Neural progenitor cell (in vitro differentiated cells): ENCODE data around the gene AQP10. TPM values are rescaled to one million over a fixed set of nuclear protein-coding genes. Genes with fewer than 3 reads are reported as not detected.
A peak's percentile ranks its signal among the peaks of the same experiment; 100 is the strongest.

Experiments
- DNase-seq: peaks from one replicate; pipeline ENCODE4 v3.0.0-alpha.2; 2016; ENCODE audit warnings: low spot score
- H2AFZ ChIP-seq: fragments of 200-600 bp; sonication (generic); replicated peaks from 2 replicates; pipeline ENCODE4 v1.6.1; 2016; ENCODE audit warnings: antibody characterized with exemption
- H3F3A ChIP-seq: fragments of 200-600 bp; sonication (generic); 2 replicates; pipeline ENCODE4 v1.6.1; 2016; ENCODE audit warnings: antibody characterized with exemption, low read depth
- H3K27ac ChIP-seq: fragments of 200-600 bp; sonication (generic); 2 replicates; pipeline ENCODE4 v1.5.1; 2016; ENCODE audit warnings: mild to moderate bottlenecking
- H3K27me3 ChIP-seq: fragments of 200-600 bp; sonication (generic); 2 replicates; pipeline ENCODE4 v1.6.1; 2016; ENCODE audit warnings: mild to moderate bottlenecking, moderate library complexity
- H3K36me3 ChIP-seq: fragments of 200-600 bp; sonication (generic); 2 replicates; pipeline ENCODE4 v1.5.1; 2016
- H3K4me1 ChIP-seq: fragments of 200-600 bp; sonication (generic); 2 replicates; pipeline ENCODE4 v1.6.1; 2016; ENCODE audit warnings: mixed run types
- H3K4me2 ChIP-seq: fragments of 200-600 bp; sonication (generic); 2 replicates; pipeline ENCODE4 v1.6.1; 2016
- H3K4me3 ChIP-seq: fragments of 200-600 bp; sonication (generic); 2 replicates; pipeline ENCODE4 v1.5.1; 2016
- H3K79me2 ChIP-seq: fragments of 200-600 bp; sonication (generic); 2 replicates; pipeline ENCODE4 v1.6.1; 2016; ENCODE audit warnings: low read depth
- H3K9ac ChIP-seq: fragments of 200-600 bp; sonication (generic); 2 replicates; pipeline ENCODE4 v1.6.1; 2016
- H3K9me3 ChIP-seq: fragments of 200-600 bp; sonication (generic); 2 replicates; pipeline ENCODE4 v1.5.1; 2016; ENCODE audit warnings: low read depth
- H4K20me1 ChIP-seq: fragments of 200-600 bp; sonication (generic); 2 replicates; pipeline ENCODE4 v1.6.1; 2016; ENCODE audit warnings: low read depth
- H3K27ac Mint-ChIP-seq: 3 replicates; pipeline ENCODE4 v1.8.0; 2021; ENCODE audit warnings: mixed read lengths
- H3K27me3 Mint-ChIP-seq: 2 replicates; pipeline ENCODE4 v1.8.0; 2022; ENCODE audit warnings: low read depth, mild to moderate bottlenecking, inconsistent platforms, moderate library complexity, mixed read lengths; ENCODE audit not compliant: insufficient read depth
- H3K36me3 Mint-ChIP-seq: 3 replicates; pipeline ENCODE4 v1.8.0; 2021; ENCODE audit warnings: mixed read lengths
- H3K4me1 Mint-ChIP-seq: 3 replicates; pipeline ENCODE4 v1.8.0; 2021; ENCODE audit warnings: mixed read lengths
- H3K4me3 Mint-ChIP-seq: 3 replicates; pipeline ENCODE4 v1.8.0; 2021; ENCODE audit warnings: mild to moderate bottlenecking, moderate library complexity, mixed read lengths
- H3K9me3 Mint-ChIP-seq: 3 replicates; pipeline ENCODE4 v1.8.0; 2020; ENCODE audit warnings: mixed read lengths
- CTCF ChIP-seq: fragments of 200-600 bp; sonication (generic); IDR thresholded peaks from 2 replicates; pipeline ENCODE4 v1.5.1; 2017; ENCODE audit warnings: antibody characterized with exemption, mild to moderate bottlenecking
- EZH2 ChIP-seq: fragments of 200-600 bp; sonication (generic); IDR thresholded peaks from 2 replicates; pipeline ENCODE4 v1.6.1; 2017; ENCODE audit warnings: antibody characterized with exemption, mild to moderate bottlenecking, moderate library complexity
- EZH2phosphoT487 ChIP-seq: fragments of 200-600 bp; sonication (generic); IDR thresholded peaks from 2 replicates; pipeline ENCODE4 v1.6.1; 2017; ENCODE audit warnings: antibody characterized with exemption
- total RNA-seq: library from RNA; depleted of rRNA; stranded (reverse); fragments of >200 nt; gene quantifications from 2 replicates; pipeline ENCODE4 v1.2.3, GENCODE V29; 2015; ENCODE audit warnings: low replicate concordance

The AQP10 gene
- total RNA-seq, 1 donor from 2014 or later: not detected

GRCh38 chr1:154353460-154353904, 32.6 kb downstream of the AQP10 start:
- Histone ChIP-seq H3K27ac (no peak overlapping the region), H3K9ac (no peak overlapping the region)
- DNase-seq: peak; percentile 21

GRCh38 chr1:154353966-154354365, 33.1 kb downstream of the AQP10 start:
- H3K4me2 ChIP-seq: no peak overlapping the region
- H3K4me3 ChIP-seq: no peak overlapping the region
- H3K27me3 ChIP-seq: peaks cover 28% of the 10 kb centered on the region
- H2AFZ ChIP-seq: no peak overlapping the region
- H3K36me3 Mint-ChIP-seq: peaks cover 3% of the 10 kb centered on the region
- peak overlapping the region; percentile 83 for H3K4me3 Mint-ChIP-seq
- H3K4me1 Mint-ChIP-seq: peaks cover 27% of the 10 kb centered on the region
- peak overlapping the region; percentile 84 for H3K27ac Mint-ChIP-seq
- no peaks in the 10 kb centered on the region for H3K27me3 Mint-ChIP-seq
- H3K4me1 ChIP-seq: peaks cover 5% of the 10 kb centered on the region
- DNase-seq: no peak
- H3K27ac ChIP-seq: no peak overlapping the region
- TF ChIP-seq EZH2 (no peak), CTCF (no peak), EZH2phosphoT487 (no peak)
- no peaks in the 10 kb centered on the region for H3K9me3 Mint-ChIP-seq
- no peaks in the 10 kb centered on the region for H3K9me3 ChIP-seq
- peaks cover 4% of the 10 kb centered on the region for H4K20me1 ChIP-seq
- H3F3A ChIP-seq: peaks cover 13% of the 10 kb centered on the region
- H3K79me2 ChIP-seq: no peaks in the 10 kb centered on the region
- no peaks in the 10 kb centered on the region for H3K36me3 ChIP-seq
- H3K9ac ChIP-seq: no peak overlapping the region

More at GRCh38 chr1:154353460-154353904, 32.6 kb downstream of the AQP10 start:
- Histone ChIP-seq H3K4me1 (peaks cover 5% of the 10 kb centered on the region), H2AFZ (peak overlapping the region; percentile 96), H3K27me3 (peaks cover 28% of the 10 kb centered on the region), H3K4me3 (peak overlapping the region; percentile 48), H3K36me3 (no peaks in the 10 kb centered on the region), H4K20me1 (peaks cover 4% of the 10 kb centered on the region), H3K79me2 (no peaks in the 10 kb centered on the region), H3K4me2 (peak overlapping the region; percentile 89), H3F3A (peaks cover 13% of the 10 kb centered on the region), H3K9me3 (no peaks in the 10 kb centered on the region)
- TF ChIP-seq CTCF (peak; percentile 28), EZH2 (no peak)
- H3K36me3 Mint-ChIP-seq: peaks cover 3% of the 10 kb centered on the region
- peak overlapping the region; percentile 84 for H3K27ac Mint-ChIP-seq
- no peaks in the 10 kb centered on the region for H3K9me3 Mint-ChIP-seq
- peak overlapping the region; percentile 83 for H3K4me3 Mint-ChIP-seq
- no peaks in the 10 kb centered on the region for H3K27me3 Mint-ChIP-seq
- H3K4me1 Mint-ChIP-seq: peaks cover 27% of the 10 kb centered on the region

GRCh38 chr1:154358519-154358918, 37.6 kb downstream of the AQP10 start:
- Mint-ChIP-seq H3K27ac (no peak overlapping the region), H3K27me3 (peaks cover 3% of the 10 kb centered on the region), H3K9me3 (no peaks in the 10 kb centered on the region), H3K4me3 (no peak overlapping the region), H3K4me1 (peaks cover 12% of the 10 kb centered on the region), H3K36me3 (no peaks in the 10 kb centered on the region)
- Histone ChIP-seq H3K9ac (no peak overlapping the region), H2AFZ (no peak overlapping the region), H3K4me3 (no peak overlapping the region), H4K20me1 (no peaks in the 10 kb centered on the region), H3K36me3 (no peaks in the 10 kb centered on the region), H3K4me2 (no peak overlapping the region), H3K79me2 (no peaks in the 10 kb centered on the region), H3K9me3 (no peaks in the 10 kb centered on the region), H3F3A (peaks cover 3% of the 10 kb centered on the region), H3K27me3 (peaks cover 6% of the 10 kb centered on the region), H3K27ac (no peak overlapping the region), H3K4me1 (no peaks in the 10 kb centered on the region)
- DNase-seq: no peak
- no peak for TF ChIP-seq EZH2
- no peak for TF ChIP-seq CTCF
- TF ChIP-seq EZH2phosphoT487: no peak
